Cerebellar cortex (tissue), 1 donor: Measurements from ENCODE around the gene FXR1.
"Not testable (repeated sequence)": the region's sequence is repeated elsewhere in the genome, so short reads cannot be mapped to it uniquely, and the experiment has no call there.

Experiments
- DNase-seq: peaks from one replicate; pipeline ENCODE4 v3.0.0-alpha.2; 2015; ENCODE audit warnings: low spot score

The FXR1 gene

DNA sequence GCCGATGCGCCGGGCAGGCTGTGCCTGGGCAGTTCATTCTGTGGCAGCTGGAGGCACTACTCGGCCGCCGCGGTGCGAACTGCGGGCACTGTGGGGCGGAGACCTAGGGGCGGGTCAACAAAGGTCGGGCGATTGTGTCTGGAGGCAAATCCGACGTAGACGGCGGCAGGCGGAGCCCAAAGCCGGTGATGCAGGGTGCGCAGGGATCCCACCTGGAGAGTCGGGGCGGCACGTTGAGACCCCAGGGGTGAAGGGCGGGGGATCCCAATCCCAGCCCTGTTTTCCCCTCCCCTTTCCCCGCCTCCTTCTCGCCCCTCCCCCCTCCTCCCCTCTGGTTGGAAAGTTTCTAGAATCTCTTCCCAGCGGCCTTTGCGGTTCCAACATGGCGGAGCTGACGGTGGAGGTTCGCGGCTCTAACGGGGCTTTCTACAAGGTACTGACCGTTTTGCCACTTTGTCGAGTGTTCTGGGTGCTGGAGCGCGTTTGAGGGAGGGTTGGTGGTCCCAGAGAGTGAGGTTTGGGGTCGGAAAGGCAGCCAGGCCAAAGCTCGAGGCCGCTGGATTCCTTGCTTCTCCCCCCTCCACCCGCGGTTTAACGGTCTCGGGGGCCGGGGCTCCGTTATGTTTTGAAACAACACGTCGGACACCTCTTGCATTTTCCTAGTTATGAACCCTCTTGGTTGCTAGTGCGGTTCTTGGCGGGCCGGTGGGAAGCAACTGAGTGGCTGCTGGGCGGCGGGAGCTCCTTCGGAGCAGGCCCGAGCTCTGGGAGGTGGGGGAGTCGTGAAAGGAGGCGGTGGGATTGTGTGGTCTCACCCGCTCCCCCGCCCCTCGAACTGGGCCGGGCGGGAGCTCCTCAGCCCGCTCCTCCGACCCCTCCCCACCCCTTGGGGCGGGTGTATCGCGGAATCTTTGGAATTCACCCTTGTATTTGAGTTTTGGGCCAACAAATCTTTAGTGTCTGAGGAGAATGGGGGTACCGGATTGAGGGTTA lies at the start of gene FXR1:
Gene FXR1, plus strand, starts transcription at position 367 of the 993 bp plus-strand sequence. Its CDS starts 16 bp downstream, at position 383.
- peak; percentile 83 for DNase-seq

- no peak for DNase-seq
Observed at GRCh38 chr3:180870008-180870699, 42.3 kb upstream of the FXR1 start.

DNA sequence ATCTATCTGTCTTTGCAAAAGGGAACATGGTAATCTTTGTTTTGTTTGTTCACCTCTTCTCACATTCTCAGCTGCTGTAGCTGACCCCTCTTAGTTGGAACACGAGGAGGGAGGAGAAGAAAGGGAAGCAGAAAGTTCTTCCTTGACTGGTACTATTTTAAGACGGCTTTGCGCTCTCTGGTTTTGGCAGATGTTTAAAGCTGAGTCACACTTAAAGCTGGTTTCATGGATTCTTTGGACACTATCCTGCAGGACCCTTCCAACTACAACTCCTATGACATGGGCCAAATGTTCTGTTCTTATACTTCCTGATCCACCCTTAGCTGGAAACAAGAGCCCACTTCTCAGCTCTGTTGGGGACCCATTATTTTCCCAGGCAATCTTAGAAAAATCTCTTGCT lies 40.6 kb upstream of the FXR1 start:
- DNase-seq = no peak

GRCh38 chr3:180872430-180872829 lies 40.0 kb upstream of the FXR1 start:
- not testable (repeated sequence) for DNase-seq

DNA sequence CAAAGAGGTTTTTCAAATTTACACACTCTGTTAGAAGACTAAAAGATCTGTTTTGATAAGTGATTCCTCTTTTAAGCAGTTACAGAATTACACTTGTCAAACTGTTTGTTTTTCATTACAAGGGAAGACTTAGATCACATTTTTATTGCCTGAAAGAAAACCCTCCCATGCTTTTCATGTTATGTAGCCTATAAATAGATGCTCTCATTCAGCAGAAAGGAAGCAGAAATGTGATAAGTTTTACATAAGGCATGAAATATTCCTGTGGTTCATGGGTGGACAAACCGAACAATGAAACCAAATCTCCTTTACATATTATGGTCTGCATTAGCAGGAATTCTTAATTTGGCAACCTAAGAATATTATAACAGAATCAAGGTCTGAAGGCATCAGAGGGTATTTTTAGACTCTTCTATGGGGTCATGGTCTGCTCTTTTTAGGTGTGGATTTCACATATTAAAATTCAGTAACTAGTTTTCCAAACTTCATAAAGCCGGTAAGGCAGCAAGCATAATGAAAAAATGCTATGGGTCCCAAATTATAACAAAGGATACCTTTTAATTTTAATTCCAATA lies 37.3 kb upstream of the FXR1 start:
- no peak for DNase-seq

- no peak for DNase-seq
Observed at GRCh38 chr3:180881065-180881801, 31.2 kb upstream of the FXR1 start.

DNA sequence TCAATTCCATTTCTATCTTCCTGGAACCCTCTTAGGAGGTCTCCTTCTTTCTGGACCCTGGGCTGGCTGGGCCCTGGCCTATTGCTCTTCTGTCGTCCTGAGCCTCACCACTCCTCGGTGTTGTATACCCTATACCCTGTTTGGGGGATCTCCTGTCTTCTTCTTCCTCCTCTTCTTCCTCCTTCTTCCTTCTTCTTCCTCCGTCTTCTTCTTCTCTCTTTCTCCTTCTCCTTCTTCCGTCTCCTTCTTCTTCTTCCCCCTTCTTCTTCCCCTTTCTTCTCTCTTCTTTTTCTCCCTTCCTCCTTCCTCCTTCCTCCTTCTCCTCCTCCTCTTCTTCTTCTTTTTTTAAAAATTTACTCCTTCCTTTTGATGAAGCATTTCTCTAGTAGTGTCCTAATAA lies 30.4 kb upstream of the FXR1 start:
- DNase-seq = no peak

DNA sequence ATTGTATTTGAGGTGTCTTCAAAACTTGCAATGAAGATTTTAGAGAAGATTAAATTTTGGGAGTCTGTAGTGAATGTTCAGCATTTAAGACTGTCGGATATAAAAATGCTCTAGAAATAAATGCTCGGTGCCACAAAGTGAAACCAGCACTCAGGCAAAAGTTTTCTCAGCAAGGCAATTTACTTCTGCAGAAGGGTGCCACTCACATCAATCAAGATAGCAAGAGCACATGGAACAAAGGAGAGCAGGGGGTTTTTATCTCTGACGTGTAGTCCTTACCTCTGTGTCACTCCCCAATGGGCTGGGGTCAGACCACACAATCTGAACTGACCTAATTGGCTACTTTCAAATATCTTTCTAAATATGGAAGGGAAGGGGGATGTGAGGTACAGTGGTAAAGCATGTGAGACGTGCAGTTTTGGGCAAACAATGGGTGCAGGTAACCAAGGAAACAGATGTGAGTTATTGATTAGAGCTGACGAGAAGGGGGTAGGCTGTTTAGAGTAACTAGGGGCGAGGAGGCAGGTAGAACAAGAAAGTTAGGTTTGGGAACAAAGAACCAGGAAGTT lies 23.4 kb upstream of the FXR1 start:
- DNase-seq = no peak

DNA sequence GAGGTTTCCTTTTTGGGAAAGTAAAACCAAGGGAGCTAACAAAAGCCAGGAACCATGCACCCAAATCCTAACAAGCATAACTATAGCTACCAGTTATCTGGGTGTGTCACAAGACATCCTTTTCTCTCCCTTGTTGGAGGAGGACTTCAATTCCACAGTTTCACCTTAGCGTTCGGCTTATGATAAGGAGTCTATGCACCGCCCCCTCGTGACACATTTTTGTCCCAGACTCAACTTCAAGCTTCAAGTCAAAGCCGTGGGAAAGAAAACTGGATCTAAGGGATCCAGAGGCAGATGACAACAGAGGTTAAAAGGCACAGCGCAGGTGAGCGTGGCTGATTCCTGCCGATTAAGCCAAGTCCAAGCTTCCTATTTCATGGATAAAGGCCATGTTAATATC lies 13.9 kb upstream of the FXR1 start:
- no peak for DNase-seq

GRCh38 chr3:180909369-180910127 lies 2.9 kb upstream of the FXR1 start:
- DNase-seq = no peak

DNA sequence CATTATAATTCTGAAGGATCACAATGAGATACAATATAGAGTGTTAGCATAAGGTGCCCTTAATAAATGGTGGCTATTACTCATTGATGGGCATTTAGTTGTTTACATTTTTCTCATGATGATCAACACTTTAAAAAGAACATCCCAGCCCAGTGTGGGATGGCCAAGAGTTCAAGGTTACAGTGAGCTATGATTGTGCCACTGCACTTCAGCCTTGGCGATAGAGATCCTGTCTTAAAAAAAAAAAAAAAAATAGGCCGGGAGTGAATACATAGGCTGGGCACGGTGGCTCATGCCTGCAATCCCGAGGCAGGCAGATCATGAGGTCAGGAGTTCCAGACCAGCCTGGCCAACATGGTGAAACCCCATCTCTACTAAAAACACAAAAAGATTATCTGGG lies 1.6 kb upstream of the FXR1 start:
- no peak for DNase-seq

DNA sequence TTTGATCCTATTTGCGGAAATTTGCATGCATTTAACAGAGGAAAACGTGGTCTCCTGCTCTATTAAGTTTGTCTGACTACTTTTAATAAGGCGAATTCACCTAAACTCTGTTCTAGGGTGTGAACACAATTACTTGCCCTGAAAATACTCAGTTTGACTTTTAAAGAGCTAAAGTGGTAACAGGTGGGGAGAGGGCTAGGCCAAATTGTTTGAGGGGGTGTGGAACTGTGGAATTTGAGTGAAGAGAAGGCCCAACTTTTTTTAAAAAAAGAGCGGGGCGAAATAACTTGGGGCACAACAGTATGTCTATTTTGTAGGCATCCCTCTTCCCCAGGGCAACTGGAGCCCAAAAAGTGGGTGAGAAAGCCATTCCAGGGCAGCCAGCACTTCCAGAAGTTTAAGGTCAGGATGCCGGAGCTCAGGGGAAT lies 580 bp upstream of the FXR1 start:
- DNase-seq = peak; percentile 7

- DNase-seq = no peak
Observed at GRCh38 chr3:180913581-180914404, 1.3 kb downstream of the FXR1 start.

DNA sequence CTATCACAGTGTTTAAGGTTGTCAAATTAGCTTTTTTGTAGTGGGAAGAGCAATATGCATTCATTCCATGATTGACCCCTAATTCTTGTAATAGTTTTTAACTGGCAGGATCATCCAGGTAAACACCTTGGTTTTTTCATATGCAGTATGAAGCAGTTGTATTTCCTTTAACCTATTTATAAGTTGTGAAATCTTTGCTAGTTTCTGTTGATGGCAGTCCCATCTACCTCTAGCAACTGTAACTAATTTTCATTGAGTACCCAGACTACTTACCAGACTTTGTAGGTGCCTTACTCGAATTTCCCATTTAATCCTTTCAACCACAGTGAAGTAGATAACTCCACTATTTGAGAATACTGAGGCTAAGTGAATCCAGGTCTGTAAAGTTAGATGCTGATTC lies 6.1 kb downstream of the FXR1 start:
- DNase-seq = no peak

GRCh38 chr3:180922242-180922641 lies 9.8 kb downstream of the FXR1 start:
- DNase-seq = no peak

DNA sequence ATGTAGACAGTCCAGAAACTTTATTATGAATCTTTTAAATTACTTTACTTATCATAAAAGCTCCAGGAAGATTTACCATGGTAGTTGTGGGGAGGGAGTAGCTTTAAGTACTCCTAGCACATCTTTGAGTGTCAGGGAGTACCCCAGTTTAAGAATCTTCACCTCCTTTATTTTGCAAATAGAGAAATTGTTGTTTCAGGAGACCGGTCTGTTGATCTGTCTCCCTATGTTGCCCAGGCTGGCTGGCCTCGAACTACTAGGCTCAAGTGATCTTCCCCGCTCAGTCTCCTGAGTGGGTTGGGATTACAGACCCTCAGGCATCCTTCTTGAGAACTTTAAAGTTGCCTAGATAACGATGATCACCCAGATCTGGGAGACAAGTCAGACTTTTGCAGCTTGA lies 11.1 kb downstream of the FXR1 start:
- no peak for DNase-seq

GRCh38 chr3:180926526-180926925 lies 14.1 kb downstream of the FXR1 start:
- no peak for DNase-seq

DNA sequence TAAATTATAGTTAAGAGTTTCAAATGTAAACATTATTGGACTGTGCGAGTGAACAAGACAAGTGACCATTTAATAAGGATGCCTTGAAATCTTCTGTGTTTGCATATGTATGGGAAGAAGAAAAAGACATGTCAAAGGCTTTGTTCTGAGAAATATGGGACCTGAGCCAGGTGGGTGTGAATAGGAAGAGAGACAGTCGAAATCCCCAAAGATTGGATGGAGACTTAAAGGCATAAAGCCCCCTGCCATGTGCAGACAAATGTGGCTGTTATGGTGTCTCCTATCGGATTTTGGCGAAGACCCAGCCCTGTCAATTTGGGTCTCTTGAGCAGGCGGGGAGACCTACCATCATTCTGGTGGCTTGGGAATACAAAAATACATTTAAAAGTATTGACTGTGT lies 16.9 kb downstream of the FXR1 start:
- DNase-seq = no peak

DNA sequence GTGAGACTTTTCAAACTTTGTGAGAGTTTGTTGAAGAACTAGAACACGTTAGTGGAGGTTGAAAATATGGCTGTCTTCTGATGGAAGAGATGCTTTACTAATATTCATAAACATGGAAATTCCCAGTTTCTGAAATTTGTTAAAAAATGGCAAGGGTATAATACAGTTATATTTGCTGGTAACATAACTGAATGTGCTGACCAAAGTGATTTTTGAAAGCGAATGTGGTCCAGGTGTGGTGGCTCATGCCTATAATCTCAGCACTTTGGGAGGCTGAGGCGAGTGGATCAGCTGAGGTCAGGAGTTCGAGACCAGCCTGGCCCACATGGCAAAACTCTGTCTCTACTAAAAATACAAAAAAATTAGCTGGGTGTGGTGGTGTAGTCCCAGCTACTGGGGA lies 18.1 kb downstream of the FXR1 start:
- no peak for DNase-seq

- DNase-seq = no peak
Observed at GRCh38 chr3:180932819-180933218, 20.3 kb downstream of the FXR1 start.
